ENCODE results near the gene MBTPS1.

Gene MBTPS1

DNA sequence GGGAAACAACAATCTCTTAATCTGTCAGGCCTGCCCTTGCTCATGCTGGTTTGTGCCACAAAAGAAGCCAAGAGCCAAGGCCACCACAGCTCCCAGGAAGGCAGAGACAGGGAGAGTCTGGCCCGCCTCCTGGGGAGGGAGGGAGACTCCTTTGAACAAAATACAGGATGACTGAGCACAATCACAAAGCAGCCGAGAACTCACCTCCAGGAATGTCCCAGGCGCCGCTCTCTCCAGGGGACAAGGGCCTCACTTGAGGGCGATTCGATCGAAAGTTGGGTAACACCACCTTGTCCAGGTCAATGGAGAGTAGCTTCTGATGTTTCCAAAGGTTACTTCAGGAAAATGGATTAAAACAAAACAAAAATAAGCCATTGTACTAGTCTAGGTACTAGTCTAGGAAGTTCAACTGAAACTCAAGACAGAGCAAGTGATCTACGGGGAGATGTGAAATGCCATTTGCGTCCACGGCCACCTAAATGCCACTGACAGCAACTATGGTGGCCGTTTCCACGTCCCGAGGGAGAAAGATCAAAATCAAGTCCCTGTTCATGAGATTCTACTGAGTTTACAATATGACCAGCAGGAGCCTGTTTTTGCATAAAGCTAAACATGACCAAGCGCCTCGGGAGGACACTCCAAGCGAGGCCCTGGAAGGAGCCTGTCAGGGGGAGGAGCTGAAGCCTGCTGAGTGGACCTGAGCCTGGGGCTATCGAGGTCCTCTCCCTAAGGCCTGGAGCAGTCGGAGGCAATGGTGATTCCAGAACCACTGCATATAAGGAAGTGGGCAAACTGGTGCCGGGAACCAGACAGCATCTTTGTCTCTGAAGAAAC is 60.7 kb downstream of the MBTPS1 start:
- Histone ChIP-seq H3K9me2 (replicated peaks; ENCODE audit: low read depth, low read length) (no peaks in the 10 kb centered on the region), H3F3A (ENCODE audit: low read depth) (no peaks in the 10 kb centered on the region), H3K9me3 (ENCODE audit: insufficient read depth, low read depth, low read length) (no peaks in the 10 kb centered on the region), H3K79me2 (ENCODE audit: insufficient read depth, low read length) (no peaks in the 10 kb centered on the region), H2AFZ (ENCODE audit: low read length) (no peak overlapping the region), H3K27me3 (ENCODE audit: insufficient read depth, low read length, poor library complexity, severe bottlenecking) (no peaks in the 10 kb centered on the region), H3K4me3 (ENCODE audit: low read length, poor library complexity, severe bottlenecking) (no peak overlapping the region), H3K4me2 (ENCODE audit: low read depth, low read length, poor library complexity, severe bottlenecking) (no peak overlapping the region), H3K9ac (ENCODE audit: low read depth, low read length, poor library complexity, severe bottlenecking) (no peak overlapping the region), H3K4me1 (ENCODE audit: insufficient read depth, low read length, poor library complexity, severe bottlenecking) (no peaks in the 10 kb centered on the region), H4K20me1 (ENCODE audit: insufficient read depth, low read length, poor library complexity, severe bottlenecking) (no peaks in the 10 kb centered on the region), H3K36me3 (ENCODE audit: insufficient read depth, low read length) (peaks cover 88% of the 10 kb centered on the region; the same call in 1 of the 2 replicates)
- TF ChIP-seq, protein P1, sequence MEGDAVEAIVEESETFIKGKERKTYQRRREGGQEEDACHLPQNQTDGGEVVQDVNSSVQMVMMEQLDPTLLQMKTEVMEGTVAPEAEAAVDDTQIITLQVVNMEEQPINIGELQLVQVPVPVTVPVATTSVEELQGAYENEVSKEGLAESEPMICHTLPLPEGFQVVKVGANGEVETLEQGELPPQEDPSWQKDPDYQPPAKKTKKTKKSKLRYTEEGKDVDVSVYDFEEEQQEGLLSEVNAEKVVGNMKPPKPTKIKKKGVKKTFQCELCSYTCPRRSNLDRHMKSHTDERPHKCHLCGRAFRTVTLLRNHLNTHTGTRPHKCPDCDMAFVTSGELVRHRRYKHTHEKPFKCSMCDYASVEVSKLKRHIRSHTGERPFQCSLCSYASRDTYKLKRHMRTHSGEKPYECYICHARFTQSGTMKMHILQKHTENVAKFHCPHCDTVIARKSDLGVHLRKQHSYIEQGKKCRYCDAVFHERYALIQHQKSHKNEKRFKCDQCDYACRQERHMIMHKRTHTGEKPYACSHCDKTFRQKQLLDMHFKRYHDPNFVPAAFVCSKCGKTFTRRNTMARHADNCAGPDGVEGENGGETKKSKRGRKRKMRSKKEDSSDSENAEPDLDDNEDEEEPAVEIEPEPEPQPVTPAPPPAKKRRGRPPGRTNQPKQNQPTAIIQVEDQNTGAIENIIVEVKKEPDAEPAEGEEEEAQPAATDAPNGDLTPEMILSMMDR (conservative IDR thresholded peaks at IDR 0.05; ENCODE audit: low read length) = no peak
- no peak for TF ChIP-seq EZH2phosphoT487 (IDR thresholded peaks at IDR 0.05; ENCODE audit: borderline replicate concordance)

- no peak overlapping the region for H3K4me3 ChIP-seq (ENCODE audit: low read length, poor library complexity, severe bottlenecking)
- H3K9ac ChIP-seq (ENCODE audit: low read depth, low read length, poor library complexity, severe bottlenecking) = no peak overlapping the region
- no peaks in the 10 kb centered on the region for H3K27me3 ChIP-seq (ENCODE audit: insufficient read depth, low read length, poor library complexity, severe bottlenecking)
- no peaks in the 10 kb centered on the region for H3K4me1 ChIP-seq (ENCODE audit: insufficient read depth, low read length, poor library complexity, severe bottlenecking)
- no peaks in the 10 kb centered on the region for H3K9me3 ChIP-seq (ENCODE audit: insufficient read depth, low read depth, low read length)
- no peaks in the 10 kb centered on the region for H3K9me2 ChIP-seq (replicated peaks; ENCODE audit: low read depth, low read length)
- peaks cover 81% of the 10 kb centered on the region; the same call in 1 of the 2 replicates for H3K36me3 ChIP-seq (ENCODE audit: insufficient read depth, low read length)
- H3K79me2 ChIP-seq (ENCODE audit: insufficient read depth, low read length) = no peaks in the 10 kb centered on the region
- TF ChIP-seq, protein P1 (conservative IDR thresholded peaks at IDR 0.05; ENCODE audit: low read length) = no peak
- no peak for TF ChIP-seq EZH2phosphoT487 (IDR thresholded peaks at IDR 0.05; ENCODE audit: borderline replicate concordance)
- H3K4me2 ChIP-seq (ENCODE audit: low read depth, low read length, poor library complexity, severe bottlenecking) = no peak overlapping the region
- no peaks in the 10 kb centered on the region for H4K20me1 ChIP-seq (ENCODE audit: insufficient read depth, low read length, poor library complexity, severe bottlenecking)
- H2AFZ ChIP-seq (ENCODE audit: low read length) = no peak overlapping the region
- no peaks in the 10 kb centered on the region for H3F3A ChIP-seq (ENCODE audit: low read depth)
These were observed 61.4 kb downstream of the MBTPS1 start for GRCh38 chr16:84055366-84055765.

GRCh38 chr16:84054916-84055315 is 61.8 kb downstream of the MBTPS1 start:
- H3K4me3 ChIP-seq (ENCODE audit: low read length, poor library complexity, severe bottlenecking) = no peak overlapping the region
- H3K4me2 ChIP-seq (ENCODE audit: low read depth, low read length, poor library complexity, severe bottlenecking) = no peak overlapping the region
- H3K4me1 ChIP-seq (ENCODE audit: insufficient read depth, low read length, poor library complexity, severe bottlenecking) = no peaks in the 10 kb centered on the region
- no peaks in the 10 kb centered on the region for H3K9me2 ChIP-seq (replicated peaks; ENCODE audit: low read depth, low read length)
- no peaks in the 10 kb centered on the region for H3K9me3 ChIP-seq (ENCODE audit: insufficient read depth, low read depth, low read length)
- no peak overlapping the region for H3K9ac ChIP-seq (ENCODE audit: low read depth, low read length, poor library complexity, severe bottlenecking)
- no peaks in the 10 kb centered on the region for H3K27me3 ChIP-seq (ENCODE audit: insufficient read depth, low read length, poor library complexity, severe bottlenecking)
- H2AFZ ChIP-seq (ENCODE audit: low read length) = no peak overlapping the region
- no peaks in the 10 kb centered on the region for H3F3A ChIP-seq (ENCODE audit: low read depth)
- no peak for TF ChIP-seq EZH2phosphoT487 (IDR thresholded peaks at IDR 0.05; ENCODE audit: borderline replicate concordance)
- TF ChIP-seq, protein P1 (conservative IDR thresholded peaks at IDR 0.05; ENCODE audit: low read length) = no peak
- H3K36me3 ChIP-seq (ENCODE audit: insufficient read depth, low read length) = peaks cover 77% of the 10 kb centered on the region; the same call in 1 of the 2 replicates
- no peaks in the 10 kb centered on the region for H4K20me1 ChIP-seq (ENCODE audit: insufficient read depth, low read length, poor library complexity, severe bottlenecking)
- no peaks in the 10 kb centered on the region for H3K79me2 ChIP-seq (ENCODE audit: insufficient read depth, low read length)

All from Loucy (cell line).